Liver (tissue), 9 donors: ENCODE data around the gene SEPTIN2. TPM values are rescaled to one million over a fixed set of nuclear protein-coding genes. Genes with fewer than 3 reads are reported as not detected.

ENCODE experiments used
- DNase-seq: peaks from one replicate; pipeline ENCODE4 v3.0.0-alpha.2; 2017; ENCODE audit warnings: low spot score
- H3K27ac ChIP-seq, 2 donors: one replicate each; pipeline ENCODE4 v1.7.0; 2013; ENCODE audit warnings: inconsistent platforms in 2 of 2, low read length in 2 of 2, control low read depth in 1 of 2, low read depth in 1 of 2, mild to moderate bottlenecking in 1 of 2
- H3K27me3 ChIP-seq, 4 donors: one replicate each; pipeline versions ENCODE4 v1.6.1 to v1.7.0; 2013; ENCODE audit warnings: low read length in 3 of 4, inconsistent platforms in 1 of 4, mild to moderate bottlenecking in 1 of 4, moderate library complexity in 1 of 4; ENCODE audit not compliant: control insufficient read depth in 4 of 4, insufficient read depth in 4 of 4
- H3K36me3 ChIP-seq, 4 donors: one replicate each; pipeline versions ENCODE4 v1.6.1 to v1.7.0; 2013; ENCODE audit warnings: low read length in 3 of 4, mild to moderate bottlenecking in 3 of 4, low read depth in 1 of 4, moderate library complexity in 1 of 4; ENCODE audit not compliant: control insufficient read depth in 4 of 4, insufficient read depth in 3 of 4
- H3K4me1 ChIP-seq, 4 donors: one replicate each; pipeline versions ENCODE4 v1.6.1 to v1.7.0; 2013; ENCODE audit warnings: low read length in 3 of 4, mild to moderate bottlenecking in 3 of 4, moderate library complexity in 1 of 4; ENCODE audit not compliant: control insufficient read depth in 4 of 4, insufficient read depth in 4 of 4
- H3K4me3 ChIP-seq, 3 donors: one replicate each; pipeline versions ENCODE4 v1.6.1 to v1.7.0; 2013; ENCODE audit warnings: low read length in 3 of 3, control low read depth in 1 of 3, low read depth in 1 of 3, mild to moderate bottlenecking in 1 of 3
- H3K9ac ChIP-seq, 2 donors: one replicate each; pipeline ENCODE4 v1.7.0; 2013; ENCODE audit warnings: low read length in 2 of 2, mild to moderate bottlenecking in 2 of 2, moderate library complexity in 2 of 2, control low read depth in 1 of 2, low read depth in 1 of 2
- H3K9me3 ChIP-seq, 4 donors: one replicate each; pipeline versions ENCODE4 v1.6.1 to v1.7.0; 2013; ENCODE audit warnings: low read length in 3 of 4; ENCODE audit not compliant: control insufficient read depth in 4 of 4
- ATF3 ChIP-seq: IDR thresholded peaks from 2 replicates; pipeline ENCODE4 v1.6.1; 2016; ENCODE audit warnings: antibody characterized with exemption
- CTCF ChIP-seq: fragments of 150-350 bp; IDR thresholded peaks from 2 replicates; pipeline ENCODE4 v1.5.1; 2017; ENCODE audit warnings: improper control_type of control experiment, low read depth, low read length; ENCODE audit not compliant: missing input control
- EGR1 ChIP-seq, 2 donors: IDR thresholded peaks; 2 replicates each; pipeline ENCODE4 v1.6.1; 2016 to 2018; ENCODE audit warnings: antibody characterized with exemption in 2 of 2, low read depth in 2 of 2
- FOXA1 ChIP-seq: IDR thresholded peaks from 2 replicates; pipeline ENCODE4 v1.6.1; 2016; ENCODE audit warnings: antibody characterized with exemption
- FOXA2 ChIP-seq: IDR thresholded peaks from 2 replicates; pipeline ENCODE4 v1.6.1; 2016; ENCODE audit warnings: antibody characterized with exemption
- GABPA ChIP-seq, 2 donors: IDR thresholded peaks in 1 of 2; conservative IDR thresholded peaks in 1 of 2; 2 replicates each; pipeline ENCODE4 v1.6.1; 2016; ENCODE audit warnings: antibody characterized with exemption in 2 of 2, mild to moderate bottlenecking in 1 of 2, moderate library complexity in 1 of 2
- HNF4G ChIP-seq: IDR thresholded peaks from 2 replicates; pipeline ENCODE4 v1.6.1; 2016; ENCODE audit warnings: antibody characterized with exemption
- JUND ChIP-seq, 2 donors: IDR thresholded peaks; 2 replicates each; pipeline ENCODE4 v1.6.1; 2016; ENCODE audit warnings: antibody characterized with exemption in 2 of 2
- MAX ChIP-seq: IDR thresholded peaks from 2 replicates; pipeline ENCODE4 v1.6.1; 2016; ENCODE audit warnings: antibody characterized with exemption
- NR2F2 ChIP-seq: IDR thresholded peaks from 2 replicates; pipeline ENCODE4 v1.6.1; 2016; ENCODE audit warnings: antibody characterized with exemption
- RAD21 ChIP-seq, 2 donors: IDR thresholded peaks; 2 replicates each; pipeline ENCODE4 v1.6.1; 2016; ENCODE audit warnings: antibody characterized with exemption in 2 of 2, mild to moderate bottlenecking in 2 of 2
- RXRA ChIP-seq, 2 donors: IDR thresholded peaks; 2 replicates each; pipeline ENCODE4 v1.6.1; 2017 to 2018; ENCODE audit warnings: antibody characterized with exemption in 2 of 2, mild to moderate bottlenecking in 1 of 2
- SP1 ChIP-seq: IDR thresholded peaks from 2 replicates; pipeline ENCODE4 v1.6.1; 2018; ENCODE audit warnings: antibody characterized with exemption, mild to moderate bottlenecking
- TAF1 ChIP-seq: conservative IDR thresholded peaks from 2 replicates; pipeline ENCODE4 v1.6.1; 2016; ENCODE audit warnings: antibody characterized with exemption, mild to moderate bottlenecking
- YY1 ChIP-seq: IDR thresholded peaks from 2 replicates; pipeline ENCODE4 v1.6.1; 2016; ENCODE audit warnings: antibody characterized with exemption, mild to moderate bottlenecking
- ZBTB33 ChIP-seq: IDR thresholded peaks from 2 replicates; pipeline ENCODE4 v1.6.1; 2016; ENCODE audit warnings: antibody characterized with exemption
- WGBS: extraction: QIAGEN DNeasy Blood & Tissue Kit; methylation state at CpG from one replicate; pipeline ENCODE4 v1.1.7; 2013; 5-methylcytosine and 5-hydroxymethylcytosine counted together
- polyA plus RNA-seq, 2 donors: library from polyadenylated mRNA; stranded (reverse) in 1 of 2; unstranded in 1 of 2; fragments of 200-250 nt in 1 of 2; fragments of >200 nt in 1 of 2; fragmentation: Nextera tagmentation in 1 of 2; extraction: Ambion mirVana in 1 of 2; gene quantifications; one replicate each; pipeline versions ENCODE4 v1.2.1 to v1.2.3, GENCODE V29; 2013 to 2015
- total RNA-seq, 2 donors: library from RNA; depleted of rRNA; stranded (reverse); fragments of >200 nt; gene quantifications; one replicate each; pipeline ENCODE4 v1.2.3, GENCODE V29; 2014
- donor health status: healthy.
- donor health status: healthy.
- donor health status: healthy.
- donor health status: healthy.
- donor health status: healthy.

SEPTIN2 gene
- total and polyA plus RNA-seq, 4 donors, result 63.7 to 147 (median 96.9) TPM

- H3K9ac ChIP-seq, result peak overlapping the region; percentile 3 to 42
Measured at GRCh38 chr2:241357531-241357930, 41.8 kb downstream of the SEPTIN2 start.

GRCh38 chr2:241358470-241358869, 42.7 kb downstream of the SEPTIN2 start:
- Histone ChIP-seq H3K9me3 (no peaks in the 10 kb centered on the region), H3K36me3 (peaks cover 0 to 2% (median 0%) of the 10 kb centered on the region in 4 donors), H3K27me3 (no peaks in the 10 kb centered on the region), H3K27ac (peak overlapping the region; percentile 80 to 90), H3K9ac (peak overlapping the region; percentile 12 to 79), H3K4me3 (peak overlapping the region in 2 of 3 donors; percentile 2 to 26), H3K4me1 (peaks cover 10 to 59% (median 51%) of the 10 kb centered on the region in 4 donors)
- no peak for DNase-seq
- WGBS, result 32% methylated on average over 5 of the region's 5 CpGs
- TF ChIP-seq NR2F2, result no peak
- no peak for TF ChIP-seq CTCF
- TF ChIP-seq ATF3, result no peak
- TF ChIP-seq FOXA1, result no peak
- TF ChIP-seq EGR1 (IDR thresholded peaks at IDR 0.05; ENCODE audit: low read depth in 2 of 2), result no peak
- TF ChIP-seq TAF1, result no peak
- TF ChIP-seq RXRA (IDR thresholded peaks at IDR 0.05), result peak in 1 of 2 donors; percentile 3
- no peak for TF ChIP-seq JUND (IDR thresholded peaks at IDR 0.05)
- peak in 1 of 2 donors; percentile 10 for TF ChIP-seq RAD21 (IDR thresholded peaks at IDR 0.05)
- TF ChIP-seq GABPA (IDR thresholded peaks at IDR 0.05 in 1 of 2, conservative IDR thresholded peaks at IDR 0.05 in 1 of 2), result peak in 1 of 2 donors; percentile 38
- TF ChIP-seq SP1, result peak; percentile 9
- TF ChIP-seq YY1, result no peak

More at GRCh38 chr2:241357531-241357930, 41.8 kb downstream of the SEPTIN2 start:
- peak overlapping the region in 2 of 3 donors; percentile 78 to 91 for H3K4me3 ChIP-seq
- H3K36me3 ChIP-seq, result peaks cover 0 to 4% (median 2%) of the 10 kb centered on the region in 4 donors
- WGBS, result 19% methylated on average over 3 of the region's 3 CpGs
- TF ChIP-seq MAX, result no peak
- no peak for TF ChIP-seq JUND (IDR thresholded peaks at IDR 0.05)
- TF ChIP-seq RXRA (IDR thresholded peaks at IDR 0.05), result no peak
- TF ChIP-seq YY1, result no peak
- no peak for TF ChIP-seq FOXA1
- TF ChIP-seq EGR1 (IDR thresholded peaks at IDR 0.05; ENCODE audit: low read depth in 2 of 2), result no peak
- TF ChIP-seq NR2F2, result no peak
- no peak for TF ChIP-seq FOXA2
- TF ChIP-seq ZBTB33, result no peak
- no peak for TF ChIP-seq RAD21 (IDR thresholded peaks at IDR 0.05)
- no peak for TF ChIP-seq HNF4G
- no peak for TF ChIP-seq GABPA (IDR thresholded peaks at IDR 0.05 in 1 of 2, conservative IDR thresholded peaks at IDR 0.05 in 1 of 2)
- TF ChIP-seq CTCF, result no peak
- DNase-seq, result no peak
- H3K4me1 ChIP-seq, result peaks cover 8 to 54% (median 44%) of the 10 kb centered on the region in 4 donors
- H3K9me3 ChIP-seq, result no peaks in the 10 kb centered on the region
- H3K27me3 ChIP-seq, result no peaks in the 10 kb centered on the region
- peak overlapping the region; percentile 76 to 80 for H3K27ac ChIP-seq
